ENCODE data around the gene MICAL3.

GRCh38 chr22:17974703-17975372 is 49.5 kb downstream of the MICAL3 start:
- no peak for TF ChIP-seq POLR2AphosphoS5 (IDR thresholded peaks at IDR 0.05; ENCODE audit: low read depth, low read length)
- TF ChIP-seq SIN3A (IDR thresholded peaks at IDR 0.05; ENCODE audit: borderline replicate concordance, insufficient read depth, low read length): no peak

Measured in PFSK-1 (cell line).